ENCODE data around the gene MIEF2. TPM values are rescaled to one million over a fixed set of nuclear protein-coding genes. Genes with fewer than 3 reads are reported as not detected.

Gene MIEF2
- polyA plus RNA-seq, 2 of the 4 experiments (the other 2 are of a cell fraction): 3.7 to 8.5 TPM

- Histone ChIP-seq H3K4me3 (no peak overlapping the region), H3K27ac (no peak overlapping the region), H3K9me3 (no peaks in the 10 kb centered on the region), H3K4me2 (no peak overlapping the region), H3K4me1 (peaks cover 9% of the 10 kb centered on the region)
- WGBS (ENCODE audit: missing lambda C conversion rate): 90% methylated on average over 7 of the region's 7 CpGs
- CTCF ChIA-PET: interaction anchor here (1.0 to 12.1 kb wide), 6 partner anchors 12 to 117 kb away, joined by 3 to 103 read pairs (median 4); no protein-coding TSS in a partner anchor
- DNase-seq (ENCODE audit: low read depth in 1 of 2, low spot score in 1 of 2) (no peak), ATAC-seq (no peak), FAIRE-seq (no peak)
- no peak for TF ChIP-seq CTCF (IDR thresholded peaks at IDR 0.05)
- POLR2A ChIA-PET: no interaction called here
Observed at GRCh38 chr17:18229771-18230170, 30.7 kb upstream of the MIEF2 start.

GRCh38 chr17:18230288-18231141 is 29.9 kb upstream of the MIEF2 start:
- DNase-seq (ENCODE audit: low read depth in 1 of 2, low spot score in 1 of 2) (no peak), ATAC-seq (no peak), FAIRE-seq (no peak)
- WGBS (ENCODE audit: missing lambda C conversion rate): 84% methylated on average over 13 of the region's 14 CpGs
- no peak overlapping the region for H3K27ac ChIP-seq
- no peak for TF ChIP-seq RCOR1 (IDR thresholded peaks at IDR 0.05; ENCODE audit: low read depth, low read length)
- no peak for TF ChIP-seq HDAC2 (IDR thresholded peaks at IDR 0.05)
- H3K4me3 ChIP-seq: no peak overlapping the region
- no peak overlapping the region for H3K4me2 ChIP-seq
- POLR2A ChIA-PET: no interaction called here
- H3K4me1 ChIP-seq: peaks cover 9% of the 10 kb centered on the region; the same call in 2 of the 3 replicates
- CTCF ChIA-PET: interaction anchor here (0.7 to 12.1 kb wide), 6 partner anchors 9 to 121 kb away, joined by 3 to 103 read pairs (median 4); no protein-coding TSS in a partner anchor
- H3K9me3 ChIP-seq: no peaks in the 10 kb centered on the region

- H3K9me3 ChIP-seq: no peaks in the 10 kb centered on the region
- no peak for ATAC-seq
- TF ChIP-seq ESRRA (IDR thresholded peaks at IDR 0.05; ENCODE audit: borderline replicate concordance, low read length) (no peak), RFX5 (IDR thresholded peaks at IDR 0.05) (no peak), KDM5A (IDR thresholded peaks at IDR 0.05) (no peak), HOXB5 (CRISPR knock-in tag; IDR thresholded peaks at IDR 0.05) (no peak), ZFP36 (IDR thresholded peaks at IDR 0.05; ENCODE audit: borderline replicate concordance, partially characterized antibody) (no peak), ZC3H11A (IDR thresholded peaks at IDR 0.05) (no peak), ELK1 (IDR thresholded peaks at IDR 0.05; ENCODE audit: low read depth, low read length) (no peak), EHF (CRISPR knock-in tag; IDR thresholded peaks at IDR 0.05) (no peak), HES2 (IDR thresholded peaks at IDR 0.05) (no peak), ZNF302 (CRISPR knock-in tag; IDR thresholded peaks at IDR 0.05) (no peak), CBX2 (IDR thresholded peaks at IDR 0.05; ENCODE audit: borderline replicate concordance, low read depth) (no peak), ZSCAN20 (CRISPR knock-in tag; IDR thresholded peaks at IDR 0.05) (no peak), NR3C1 (IDR thresholded peaks at IDR 0.05) (no peak), BCL3 (IDR thresholded peaks at IDR 0.05) (no peak), MAX (IDR thresholded peaks at IDR 0.05) (no peak), HDAC2 (IDR thresholded peaks at IDR 0.05) (no peak), HEYL (CRISPR knock-in tag; IDR thresholded peaks at IDR 0.05) (no peak)
- FAIRE-seq: no peak
- POLR2A ChIA-PET: no interaction called here
- CTCF ChIA-PET: interaction anchor here (0.7 to 12.1 kb wide), 5 partner anchors 10 to 121 kb away, joined by 3 to 103 read pairs (median 5); no protein-coding TSS in a partner anchor
- H3K4me2 ChIP-seq: no peak overlapping the region
- peaks cover 12% of the 10 kb centered on the region; the same call in 2 of the 3 replicates for H3K4me1 ChIP-seq
- 80% methylated on average over 9 of the region's 9 CpGs for WGBS (ENCODE audit: missing lambda C conversion rate)
- H3K4me3 ChIP-seq: no peak overlapping the region
- H3K27ac ChIP-seq: no peak overlapping the region
- DNase-seq (ENCODE audit: low read depth in 1 of 2, low spot score in 1 of 2): no peak
Observed at GRCh38 chr17:18231164-18231563, 29.3 kb upstream of the MIEF2 start.

Measured in A549 (cell line).